ENCODE data around the gene CIROP.

The CIROP gene

DNA sequence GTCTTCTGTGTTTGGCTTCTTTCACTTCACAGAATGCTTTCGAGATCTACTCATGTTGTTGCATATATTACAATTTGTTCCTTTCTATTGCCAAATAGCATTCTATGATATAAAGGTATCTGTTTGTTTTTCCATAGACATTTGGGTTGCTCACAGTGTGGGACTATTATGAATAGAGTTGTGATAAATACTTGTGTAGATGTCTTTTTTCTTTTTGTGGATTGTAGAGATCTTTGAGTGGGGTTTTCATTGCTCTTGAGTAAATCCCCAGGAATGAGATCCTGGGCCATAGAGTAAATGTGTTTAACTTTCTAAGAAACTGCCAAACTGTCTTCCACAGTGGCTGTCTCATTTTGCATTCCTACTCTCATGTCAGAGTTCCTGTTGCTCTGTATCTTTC lies 39.1 kb upstream of the CIROP start:
- Histone ChIP-seq H3K4me1 (ENCODE audit: control insufficient read depth, insufficient read depth, low read length) (peaks cover 59% of the 10 kb centered on the region), H3K4me3 (ENCODE audit: low read length in 2 of 2) (no peak overlapping the region), H3K9ac (ENCODE audit: low read length in 2 of 2) (no peak overlapping the region), H3K27ac (ENCODE audit: low read length) (no peak overlapping the region), H3K36me3 (ENCODE audit: control insufficient read depth in 2 of 2, insufficient read depth in 2 of 2, low read length in 2 of 2) (peaks cover 0 to 7% of the 10 kb centered on the region in 2 donors), H3K9me3 (ENCODE audit: control insufficient read depth in 2 of 2, low read length in 2 of 2) (no peaks in the 10 kb centered on the region), H3K27me3 (ENCODE audit: control insufficient read depth in 1 of 2, insufficient read depth in 2 of 2, low read length in 2 of 2) (no peaks in the 10 kb centered on the region)

DNA sequence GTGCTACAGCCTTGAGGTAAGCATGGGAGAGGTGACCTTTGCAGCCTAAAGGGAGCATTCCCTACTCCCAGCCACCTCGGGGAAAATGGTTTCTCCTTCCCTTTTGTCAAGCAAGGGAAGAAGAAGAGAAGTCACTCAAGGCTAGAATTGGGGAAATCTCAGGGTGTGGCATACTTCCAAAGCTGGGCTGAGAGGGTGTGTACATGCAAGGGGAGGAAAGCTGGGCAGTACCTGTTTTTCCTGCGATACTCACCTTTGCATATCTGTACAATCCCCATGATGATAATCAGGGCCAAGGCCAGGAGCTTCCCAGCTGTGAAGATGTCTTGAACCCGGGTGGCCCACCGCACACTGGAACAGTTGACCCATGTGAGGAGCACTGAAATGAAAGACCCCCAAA lies 38.0 kb upstream of the CIROP start:
- Histone ChIP-seq H3K9ac (ENCODE audit: low read length in 2 of 2) (no peak overlapping the region), H3K4me3 (ENCODE audit: low read length in 2 of 2) (no peak overlapping the region), H3K27ac (ENCODE audit: low read length) (peak overlapping the region; percentile 91), H3K36me3 (ENCODE audit: control insufficient read depth in 2 of 2, insufficient read depth in 2 of 2, low read length in 2 of 2) (peaks cover 0 to 7% of the 10 kb centered on the region in 2 donors), H3K27me3 (ENCODE audit: control insufficient read depth in 1 of 2, insufficient read depth in 2 of 2, low read length in 2 of 2) (no peaks in the 10 kb centered on the region), H3K9me3 (ENCODE audit: control insufficient read depth in 2 of 2, low read length in 2 of 2) (no peaks in the 10 kb centered on the region), H3K4me1 (ENCODE audit: control insufficient read depth, insufficient read depth, low read length) (peaks cover 60% of the 10 kb centered on the region)

DNA sequence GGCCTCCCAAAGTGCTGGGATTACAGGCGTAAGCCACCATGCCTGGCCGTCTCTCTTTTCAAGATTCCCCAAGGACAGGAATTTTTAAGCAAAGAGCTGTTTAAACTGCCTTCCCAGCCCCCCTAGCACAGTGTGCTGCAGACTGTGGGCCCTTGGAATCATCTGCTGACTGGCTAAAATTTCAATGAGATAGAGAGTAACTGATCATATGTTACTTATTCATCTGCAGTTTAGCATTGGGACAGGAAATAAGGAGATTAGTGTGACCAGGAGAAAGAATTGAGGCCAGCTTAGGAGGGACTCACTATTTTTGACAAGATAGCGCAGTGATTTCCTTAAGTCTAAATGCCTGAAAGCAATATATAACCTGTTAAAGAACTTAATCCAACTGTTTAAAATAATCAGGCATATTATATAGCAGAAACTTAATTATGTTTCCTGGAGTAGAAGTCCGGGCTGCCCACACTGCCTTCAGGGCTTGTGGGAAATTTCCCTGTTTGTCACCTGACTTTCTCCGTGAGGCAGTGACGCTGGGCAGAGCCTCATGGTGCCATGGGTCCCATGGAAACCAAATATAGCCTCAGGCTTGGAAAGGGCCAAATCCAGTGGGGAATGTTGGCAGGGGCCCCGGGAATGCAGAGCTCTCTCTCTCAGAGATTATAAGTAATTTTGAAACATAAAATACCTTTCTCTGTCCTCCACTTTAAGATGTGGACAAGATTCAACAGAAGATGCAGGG lies 37.1 kb upstream of the CIROP start:
- Histone ChIP-seq H3K4me1 (ENCODE audit: control insufficient read depth, insufficient read depth, low read length) (peaks cover 61% of the 10 kb centered on the region), H3K9me3 (ENCODE audit: control insufficient read depth in 2 of 2, low read length in 2 of 2) (no peaks in the 10 kb centered on the region), H3K27me3 (ENCODE audit: control insufficient read depth in 1 of 2, insufficient read depth in 2 of 2, low read length in 2 of 2) (no peaks in the 10 kb centered on the region), H3K27ac (ENCODE audit: low read length) (peak overlapping the region; percentile 91), H3K36me3 (ENCODE audit: control insufficient read depth in 2 of 2, insufficient read depth in 2 of 2, low read length in 2 of 2) (peaks cover 0 to 8% of the 10 kb centered on the region in 2 donors), H3K4me3 (ENCODE audit: low read length in 2 of 2) (no peak overlapping the region), H3K9ac (ENCODE audit: low read length in 2 of 2) (peak overlapping the region in 1 of 2 donors; percentile 55)

DNA sequence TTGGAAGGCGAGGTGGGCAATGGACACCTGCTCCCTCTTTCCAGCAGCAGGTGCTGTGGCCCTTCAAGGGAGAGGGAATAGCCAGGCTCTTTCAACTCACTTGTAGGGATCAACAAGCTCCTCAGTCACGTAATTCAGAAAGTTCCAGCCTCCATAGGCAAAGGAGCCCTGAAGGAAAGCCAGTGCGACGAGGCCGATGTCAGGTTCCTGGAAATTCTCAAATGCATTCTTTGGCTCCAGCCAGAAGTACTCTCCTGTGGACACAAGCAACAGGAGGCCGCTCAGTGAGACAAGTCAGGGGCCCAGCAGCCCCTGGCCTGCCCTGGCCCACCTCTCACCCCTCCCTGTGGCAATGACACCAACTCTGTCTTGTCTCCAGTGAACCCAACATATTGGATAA lies 35.6 kb upstream of the CIROP start:
- Histone ChIP-seq H3K27ac (ENCODE audit: low read length) (peak overlapping the region; percentile 91), H3K27me3 (ENCODE audit: control insufficient read depth in 1 of 2, insufficient read depth in 2 of 2, low read length in 2 of 2) (no peaks in the 10 kb centered on the region), H3K9ac (ENCODE audit: low read length in 2 of 2) (peak overlapping the region; percentile 2 to 36), H3K36me3 (ENCODE audit: control insufficient read depth in 2 of 2, insufficient read depth in 2 of 2, low read length in 2 of 2) (peaks cover 0 to 15% of the 10 kb centered on the region in 2 donors), H3K4me3 (ENCODE audit: low read length in 2 of 2) (peak overlapping the region in 1 of 2 donors; percentile 8), H3K9me3 (ENCODE audit: control insufficient read depth in 2 of 2, low read length in 2 of 2) (no peaks in the 10 kb centered on the region), H3K4me1 (ENCODE audit: control insufficient read depth, insufficient read depth, low read length) (peaks cover 54% of the 10 kb centered on the region)

DNA sequence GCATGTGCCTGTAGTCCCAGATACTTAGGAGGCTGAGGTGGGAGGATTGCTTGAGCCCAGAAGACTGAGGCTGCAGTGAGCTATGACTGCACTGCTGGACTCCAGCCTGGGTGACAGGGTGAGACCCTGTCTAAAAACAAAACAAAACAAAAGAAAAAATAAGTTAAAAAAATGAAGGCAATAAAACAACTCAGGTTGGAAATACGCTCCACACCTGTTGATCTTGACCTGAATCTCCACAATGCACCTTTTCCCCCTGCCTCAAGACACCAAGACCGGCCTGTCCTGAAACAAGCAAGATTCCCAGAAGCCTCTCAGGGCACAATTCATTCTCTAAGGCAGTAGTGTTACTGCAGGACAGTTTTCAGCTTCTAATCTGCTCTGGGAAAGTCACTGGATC lies 35.1 kb upstream of the CIROP start:
- H3K27ac ChIP-seq (ENCODE audit: low read length): peak overlapping the region; percentile 91
- peaks cover 0 to 15% of the 10 kb centered on the region in 2 donors for H3K36me3 ChIP-seq (ENCODE audit: control insufficient read depth in 2 of 2, insufficient read depth in 2 of 2, low read length in 2 of 2)
- H3K9ac ChIP-seq (ENCODE audit: low read length in 2 of 2): peak overlapping the region; percentile 13 to 36
- H3K9me3 ChIP-seq (ENCODE audit: control insufficient read depth in 2 of 2, low read length in 2 of 2): no peaks in the 10 kb centered on the region
- no peak overlapping the region for H3K4me3 ChIP-seq (ENCODE audit: low read length in 2 of 2)
- peaks cover 54% of the 10 kb centered on the region for H3K4me1 ChIP-seq (ENCODE audit: control insufficient read depth, insufficient read depth, low read length)
- H3K27me3 ChIP-seq (ENCODE audit: control insufficient read depth in 1 of 2, insufficient read depth in 2 of 2, low read length in 2 of 2): no peaks in the 10 kb centered on the region

DNA sequence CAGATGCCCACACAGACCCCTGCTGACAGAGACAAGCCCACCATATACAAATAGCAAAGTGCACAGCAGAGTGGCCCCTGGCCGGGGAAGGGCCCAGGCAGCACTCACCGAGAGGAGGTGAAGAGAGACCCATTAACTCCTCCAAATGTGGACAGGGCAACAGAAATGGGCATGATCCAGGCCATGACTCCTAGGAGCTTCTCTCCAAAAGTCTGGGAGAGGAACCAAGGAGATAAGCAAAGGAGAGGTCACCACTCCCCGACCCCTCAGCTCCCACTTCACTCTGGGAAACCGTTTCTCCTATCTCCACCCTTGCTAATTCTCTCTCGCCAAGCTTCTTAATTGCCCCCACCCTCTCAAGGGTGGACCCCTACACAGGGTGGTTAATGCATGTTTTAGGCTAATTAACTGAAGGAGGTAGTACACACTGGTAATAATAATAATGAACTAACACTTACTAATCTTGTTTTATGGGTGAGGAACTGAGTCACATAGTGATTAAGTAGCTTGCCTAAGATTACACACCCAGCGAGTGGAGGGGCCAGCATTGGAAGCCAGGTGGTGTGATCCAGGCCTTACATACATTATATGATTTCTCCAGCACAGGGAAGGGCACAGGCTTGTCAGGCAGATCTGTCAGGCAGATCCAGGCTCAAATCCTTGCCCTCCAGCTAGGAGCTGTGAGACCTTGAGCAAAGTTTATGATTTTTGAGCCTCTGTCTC lies 33.2 kb upstream of the CIROP start:
- H3K9me3 ChIP-seq (ENCODE audit: control insufficient read depth in 2 of 2, low read length in 2 of 2): no peaks in the 10 kb centered on the region
- no peak overlapping the region for H3K9ac ChIP-seq (ENCODE audit: low read length in 2 of 2)
- peak overlapping the region; percentile 41 for H3K27ac ChIP-seq (ENCODE audit: low read length)
- H3K4me1 ChIP-seq (ENCODE audit: control insufficient read depth, insufficient read depth, low read length): peaks cover 50% of the 10 kb centered on the region
- no peak overlapping the region for H3K4me3 ChIP-seq (ENCODE audit: low read length in 2 of 2)
- H3K36me3 ChIP-seq (ENCODE audit: control insufficient read depth in 2 of 2, insufficient read depth in 2 of 2, low read length in 2 of 2): peaks cover 0 to 15% of the 10 kb centered on the region in 2 donors
- no peaks in the 10 kb centered on the region for H3K27me3 ChIP-seq (ENCODE audit: control insufficient read depth in 1 of 2, insufficient read depth in 2 of 2, low read length in 2 of 2)

DNA sequence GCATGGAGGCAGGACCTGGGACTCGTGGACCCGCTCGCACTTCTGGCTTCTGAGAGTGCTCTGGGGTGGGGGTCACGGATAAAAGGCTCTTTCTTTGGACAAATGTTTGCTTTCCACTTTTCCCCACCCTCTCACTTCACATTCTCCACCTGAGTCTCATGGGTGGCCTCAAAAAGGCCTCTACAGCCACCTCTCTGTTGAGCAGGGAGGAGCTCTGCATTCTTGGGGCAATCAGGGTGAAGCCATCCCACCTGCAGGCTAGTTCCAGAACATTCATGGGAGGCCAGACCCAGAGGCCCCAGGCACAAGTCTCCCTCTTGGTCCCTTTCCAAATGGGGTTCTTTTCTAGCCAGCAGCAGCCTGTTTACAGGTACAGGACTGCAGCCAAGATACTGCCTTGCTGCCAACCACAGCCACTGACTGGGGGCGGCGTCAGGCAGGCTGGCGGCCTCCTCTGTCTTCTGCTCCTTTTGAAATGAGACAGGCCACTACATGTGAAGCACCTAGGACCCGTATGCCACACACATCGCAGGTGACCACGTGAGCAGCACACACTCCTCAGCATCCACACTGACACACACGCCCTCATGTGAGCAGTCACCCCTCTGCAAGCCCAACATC lies 32.5 kb upstream of the CIROP start:
- H3K9ac ChIP-seq (ENCODE audit: low read length in 2 of 2): no peak overlapping the region
- peaks cover 44% of the 10 kb centered on the region for H3K4me1 ChIP-seq (ENCODE audit: control insufficient read depth, insufficient read depth, low read length)
- no peak overlapping the region for H3K4me3 ChIP-seq (ENCODE audit: low read length in 2 of 2)
- H3K27me3 ChIP-seq (ENCODE audit: control insufficient read depth in 1 of 2, insufficient read depth in 2 of 2, low read length in 2 of 2): no peaks in the 10 kb centered on the region
- peaks cover 0 to 15% of the 10 kb centered on the region in 2 donors for H3K36me3 ChIP-seq (ENCODE audit: control insufficient read depth in 2 of 2, insufficient read depth in 2 of 2, low read length in 2 of 2)
- peak overlapping the region; percentile 41 for H3K27ac ChIP-seq (ENCODE audit: low read length)
- no peaks in the 10 kb centered on the region for H3K9me3 ChIP-seq (ENCODE audit: control insufficient read depth in 2 of 2, low read length in 2 of 2)

DNA sequence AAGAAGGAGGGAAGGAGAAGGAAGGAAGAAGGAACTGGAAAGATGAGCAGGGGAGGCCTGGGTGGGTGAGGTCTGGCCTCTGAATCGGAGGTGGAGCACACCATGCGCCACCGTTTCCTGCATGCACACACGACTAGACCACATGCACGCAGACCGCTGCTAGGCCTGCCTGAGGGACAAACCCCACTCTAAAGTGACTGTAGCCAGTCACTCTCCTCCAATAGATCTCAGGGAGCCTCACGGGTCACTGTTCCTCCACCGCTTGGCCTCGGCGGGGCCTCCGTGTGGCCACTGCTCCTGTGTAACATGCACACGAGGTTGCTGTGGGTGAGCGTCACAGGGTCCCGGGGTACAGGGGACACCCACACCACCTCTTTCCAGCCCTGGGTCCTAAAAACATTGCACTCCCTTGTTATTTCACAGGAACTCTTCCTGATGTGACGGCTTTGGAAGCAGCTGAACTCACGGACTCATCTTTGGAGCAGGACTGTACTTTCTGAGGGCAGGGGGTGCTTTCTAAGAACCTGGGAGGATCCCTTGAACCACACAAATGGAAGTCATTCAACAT lies 31.9 kb upstream of the CIROP start:
- Histone ChIP-seq H3K9me3 (ENCODE audit: control insufficient read depth in 2 of 2, low read length in 2 of 2) (no peaks in the 10 kb centered on the region), H3K4me1 (ENCODE audit: control insufficient read depth, insufficient read depth, low read length) (peaks cover 38% of the 10 kb centered on the region), H3K4me3 (ENCODE audit: low read length in 2 of 2) (no peak overlapping the region), H3K9ac (ENCODE audit: low read length in 2 of 2) (no peak overlapping the region), H3K27ac (ENCODE audit: low read length) (no peak overlapping the region), H3K36me3 (ENCODE audit: control insufficient read depth in 2 of 2, insufficient read depth in 2 of 2, low read length in 2 of 2) (peaks cover 0 to 15% of the 10 kb centered on the region in 2 donors), H3K27me3 (ENCODE audit: control insufficient read depth in 1 of 2, insufficient read depth in 2 of 2, low read length in 2 of 2) (no peaks in the 10 kb centered on the region)

DNA sequence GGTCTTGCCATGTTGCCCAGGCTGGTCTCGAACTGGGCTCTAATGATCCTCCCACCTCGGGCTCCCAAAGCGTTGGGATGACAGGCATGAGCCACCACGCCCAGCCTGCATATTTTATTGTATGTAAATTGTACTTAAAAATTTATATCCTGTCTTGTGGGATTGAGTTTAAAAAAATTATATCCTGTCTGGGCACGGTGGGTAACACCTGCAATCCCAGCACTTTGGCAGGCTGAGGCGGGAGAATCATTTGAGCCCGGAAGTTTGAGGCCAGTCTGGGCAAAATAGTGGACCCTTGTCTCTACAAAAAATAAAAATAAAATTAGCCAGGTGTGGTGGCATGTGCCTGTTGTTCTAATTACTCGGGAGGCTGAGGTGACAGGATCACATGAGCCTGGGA lies 28.2 kb upstream of the CIROP start:
- H3K4me1 ChIP-seq (ENCODE audit: control insufficient read depth, insufficient read depth, low read length): peaks cover 8% of the 10 kb centered on the region
- H3K9ac ChIP-seq (ENCODE audit: low read length in 2 of 2): no peak overlapping the region
- H3K27me3 ChIP-seq (ENCODE audit: control insufficient read depth in 1 of 2, insufficient read depth in 2 of 2, low read length in 2 of 2): no peaks in the 10 kb centered on the region
- no peaks in the 10 kb centered on the region for H3K9me3 ChIP-seq (ENCODE audit: control insufficient read depth in 2 of 2, low read length in 2 of 2)
- no peak overlapping the region for H3K27ac ChIP-seq (ENCODE audit: low read length)
- H3K4me3 ChIP-seq (ENCODE audit: low read length in 2 of 2): no peak overlapping the region
- H3K36me3 ChIP-seq (ENCODE audit: control insufficient read depth in 2 of 2, insufficient read depth in 2 of 2, low read length in 2 of 2): peaks cover 0 to 35% of the 10 kb centered on the region in 2 donors

DNA sequence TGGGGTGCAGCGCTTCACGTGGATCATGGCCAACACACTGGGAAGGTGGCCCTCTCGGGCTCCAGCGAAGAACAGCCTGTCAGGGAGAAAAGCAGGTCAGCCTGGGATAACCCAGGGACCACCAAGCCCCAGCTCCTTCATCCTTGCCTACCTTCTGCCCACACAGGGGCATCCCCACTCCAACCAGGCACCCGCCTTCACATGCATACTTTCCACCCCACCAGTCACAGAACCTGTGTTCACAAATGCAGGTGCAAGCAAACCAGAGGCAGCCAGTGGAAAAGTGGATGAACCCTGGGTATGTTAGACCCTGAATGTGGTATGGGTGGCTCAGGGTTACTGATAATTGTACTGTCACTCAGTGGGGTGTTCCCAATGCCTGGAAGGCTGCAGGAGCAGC lies 26.7 kb upstream of the CIROP start:
- Histone ChIP-seq H3K9me3 (ENCODE audit: control insufficient read depth in 2 of 2, low read length in 2 of 2) (no peaks in the 10 kb centered on the region), H3K36me3 (ENCODE audit: control insufficient read depth in 2 of 2, insufficient read depth in 2 of 2, low read length in 2 of 2) (peaks cover 0 to 35% of the 10 kb centered on the region in 2 donors), H3K27me3 (ENCODE audit: control insufficient read depth in 1 of 2, insufficient read depth in 2 of 2, low read length in 2 of 2) (no peaks in the 10 kb centered on the region), H3K4me3 (ENCODE audit: low read length in 2 of 2) (no peak overlapping the region), H3K4me1 (ENCODE audit: control insufficient read depth, insufficient read depth, low read length) (no peaks in the 10 kb centered on the region), H3K27ac (ENCODE audit: low read length) (peak overlapping the region; percentile 6), H3K9ac (ENCODE audit: low read length in 2 of 2) (no peak overlapping the region)
